GM06990 (cell line): ENCODE measurements around the gene FASN.

Source experiments
- DNase-seq: peaks from one replicate; pipeline ENCODE4 v3.0.0-alpha.2; 2011; ENCODE audit not compliant: insufficient read length; ENCODE audit errors: extremely low read depth
- H3K27me3 ChIP-seq: replicated peaks from 2 replicates; pipeline ENCODE4 v1.6.0; 2011; ENCODE audit warnings: low read length; ENCODE audit not compliant: control insufficient read depth, insufficient read depth
- H3K36me3 ChIP-seq: 2 replicates; pipeline ENCODE4 v1.5.1; 2011; ENCODE audit warnings: low read length; ENCODE audit not compliant: control insufficient read depth, insufficient read depth
- H3K4me3 ChIP-seq: replicated peaks from 2 replicates; pipeline ENCODE4 v1.5.1; 2011; ENCODE audit warnings: low read depth, mild to moderate bottlenecking, control low read depth, low read length
- TF ChIP-seq, protein P1 (sequence below): IDR thresholded peaks from 2 replicates; pipeline ENCODE4 v1.5.1; 2011; ENCODE audit warnings: low read length, control low read depth, mild to moderate bottlenecking, inconsistent platforms; ENCODE audit not compliant: insufficient read depth, poor library complexity, severe bottlenecking

Gene FASN

DNA sequence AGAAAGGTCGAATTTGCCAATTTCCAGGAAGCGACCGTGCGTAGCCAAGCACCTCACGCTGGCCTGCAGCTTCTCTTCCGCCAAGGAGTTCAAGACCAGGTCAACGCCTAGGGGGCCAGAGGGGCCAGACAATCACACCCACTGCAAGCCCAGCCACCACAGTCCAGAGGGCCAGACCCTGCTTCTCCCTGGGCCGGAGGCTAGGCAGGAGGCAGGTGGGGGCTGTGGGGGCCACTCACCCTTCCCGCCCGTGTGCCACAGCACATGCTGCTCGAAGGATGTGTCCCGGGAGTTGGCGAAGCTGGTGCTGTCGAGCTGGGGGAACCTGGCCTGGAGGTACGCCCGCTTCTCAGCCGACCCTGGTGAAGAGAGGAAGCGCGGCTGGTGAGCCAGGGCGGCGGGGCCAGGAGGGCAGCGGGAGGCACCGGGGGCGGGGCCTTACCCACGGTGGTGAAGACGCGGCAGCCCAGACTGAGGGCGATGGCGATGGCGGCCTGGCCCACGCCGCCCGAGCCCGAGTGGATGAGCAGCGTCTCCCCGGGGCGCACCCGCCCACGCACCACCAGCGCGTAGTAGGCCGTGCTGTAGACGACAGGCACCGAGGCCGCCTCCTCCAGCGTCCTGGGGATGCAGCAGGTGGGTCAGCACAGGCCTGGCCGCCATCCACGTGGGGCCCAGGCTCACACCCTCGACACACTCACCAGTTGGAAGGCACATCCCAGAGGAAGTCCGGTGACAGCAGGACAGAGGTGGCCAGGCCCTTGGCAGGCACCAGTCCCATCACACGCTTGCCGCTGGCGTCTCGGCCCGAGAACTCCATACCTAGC lies 14.3 kb downstream of the FASN start:
- H3K36me3 ChIP-seq: peaks cover 68% of the 10 kb centered on the region
- TF ChIP-seq, protein P1, sequence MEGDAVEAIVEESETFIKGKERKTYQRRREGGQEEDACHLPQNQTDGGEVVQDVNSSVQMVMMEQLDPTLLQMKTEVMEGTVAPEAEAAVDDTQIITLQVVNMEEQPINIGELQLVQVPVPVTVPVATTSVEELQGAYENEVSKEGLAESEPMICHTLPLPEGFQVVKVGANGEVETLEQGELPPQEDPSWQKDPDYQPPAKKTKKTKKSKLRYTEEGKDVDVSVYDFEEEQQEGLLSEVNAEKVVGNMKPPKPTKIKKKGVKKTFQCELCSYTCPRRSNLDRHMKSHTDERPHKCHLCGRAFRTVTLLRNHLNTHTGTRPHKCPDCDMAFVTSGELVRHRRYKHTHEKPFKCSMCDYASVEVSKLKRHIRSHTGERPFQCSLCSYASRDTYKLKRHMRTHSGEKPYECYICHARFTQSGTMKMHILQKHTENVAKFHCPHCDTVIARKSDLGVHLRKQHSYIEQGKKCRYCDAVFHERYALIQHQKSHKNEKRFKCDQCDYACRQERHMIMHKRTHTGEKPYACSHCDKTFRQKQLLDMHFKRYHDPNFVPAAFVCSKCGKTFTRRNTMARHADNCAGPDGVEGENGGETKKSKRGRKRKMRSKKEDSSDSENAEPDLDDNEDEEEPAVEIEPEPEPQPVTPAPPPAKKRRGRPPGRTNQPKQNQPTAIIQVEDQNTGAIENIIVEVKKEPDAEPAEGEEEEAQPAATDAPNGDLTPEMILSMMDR: no peak
- DNase-seq: no peak
- no peaks in the 10 kb centered on the region for H3K27me3 ChIP-seq
- no peak overlapping the region for H3K4me3 ChIP-seq

DNA sequence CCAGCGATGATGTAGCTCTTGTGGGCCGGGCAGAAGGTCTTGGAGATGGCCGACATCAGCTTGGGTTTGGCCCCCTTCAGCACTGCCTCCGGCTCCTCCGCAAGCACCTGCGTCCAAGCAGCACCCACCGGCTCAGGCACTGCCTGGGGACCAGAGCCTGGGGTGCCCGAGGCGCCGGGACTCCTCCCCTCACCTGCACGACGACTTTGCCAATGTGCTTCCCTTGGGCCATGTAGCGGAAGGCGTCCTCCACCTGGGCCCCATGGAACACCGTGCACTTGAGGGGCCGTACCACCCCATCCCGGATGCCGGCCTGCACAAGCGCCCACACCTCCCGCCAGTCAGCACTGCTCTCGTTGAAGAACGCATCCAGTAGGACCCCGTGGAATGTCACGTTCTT lies 15.0 kb downstream of the FASN start:
- H3K4me3 ChIP-seq: no peak overlapping the region
- H3K36me3 ChIP-seq: peaks cover 68% of the 10 kb centered on the region
- no peaks in the 10 kb centered on the region for H3K27me3 ChIP-seq
- TF ChIP-seq, protein P1: no peak
- no peak for DNase-seq

DNA sequence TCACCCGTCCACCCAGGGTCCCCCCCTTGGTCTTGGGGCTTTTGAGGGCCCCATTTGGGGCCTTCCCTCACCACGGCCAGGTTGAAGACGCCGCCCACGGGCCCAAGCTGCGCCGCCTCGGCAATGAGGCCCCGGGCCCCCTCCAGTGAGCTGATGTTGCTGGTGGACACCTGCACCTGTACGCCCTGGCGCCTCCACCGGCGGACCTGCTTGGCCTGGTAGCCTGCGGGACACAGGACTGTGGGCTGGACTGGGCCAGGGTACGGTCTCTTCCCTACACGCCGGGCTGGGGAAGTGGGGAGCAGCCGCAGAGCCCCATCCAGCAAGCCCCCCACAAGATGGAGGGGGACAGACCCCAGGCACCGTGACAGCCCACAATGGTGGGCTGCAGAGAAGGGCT lies 15.6 kb downstream of the FASN start:
- H3K4me3 ChIP-seq: no peak overlapping the region
- no peak for DNase-seq
- H3K27me3 ChIP-seq: no peaks in the 10 kb centered on the region
- TF ChIP-seq, protein P1: no peak
- peaks cover 64% of the 10 kb centered on the region for H3K36me3 ChIP-seq

DNA sequence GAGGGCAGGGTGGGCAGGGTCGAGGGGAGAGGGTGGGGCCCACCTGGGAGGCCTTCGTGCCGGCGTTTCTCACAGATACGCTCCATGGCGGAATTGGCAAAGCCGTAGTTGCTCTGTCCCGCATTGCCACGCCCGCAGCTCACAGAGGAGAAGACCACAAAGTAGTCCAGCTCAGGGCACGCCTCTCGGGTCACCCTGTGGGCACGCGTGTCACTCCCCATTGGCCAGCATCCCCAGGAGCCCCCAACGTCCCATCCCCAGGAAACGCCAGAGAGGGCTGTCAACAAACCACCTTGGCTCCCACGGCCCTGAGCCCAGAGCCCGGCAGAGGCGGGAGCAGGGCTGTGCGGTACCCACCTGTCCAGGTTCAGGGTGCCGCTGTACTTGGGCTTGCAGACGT lies 16.1 kb downstream of the FASN start:
- TF ChIP-seq, protein P1: no peak
- Histone ChIP-seq H3K36me3 (peaks cover 61% of the 10 kb centered on the region), H3K4me3 (no peak overlapping the region), H3K27me3 (no peaks in the 10 kb centered on the region)
- no peak for DNase-seq

DNA sequence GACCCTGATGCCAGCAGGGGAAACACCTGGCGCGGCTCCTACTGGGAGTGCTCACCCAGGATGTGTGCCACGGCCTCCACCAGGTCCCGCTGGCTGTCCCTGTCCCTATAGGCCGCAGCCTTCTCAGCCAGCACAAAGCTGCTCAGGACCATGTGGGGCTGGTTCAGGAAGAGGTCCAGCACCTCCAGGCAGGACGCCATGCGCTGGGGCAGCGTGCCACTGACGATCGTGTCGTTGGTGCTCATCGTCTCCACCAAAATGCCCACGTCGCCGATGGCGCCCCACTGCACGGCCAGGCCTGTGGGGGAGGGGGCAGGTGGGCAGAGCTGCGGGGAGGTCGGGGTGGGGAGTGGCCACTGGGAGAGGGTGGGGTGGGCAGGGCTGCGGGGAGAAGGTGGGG lies 16.5 kb downstream of the FASN start:
- H3K4me3 ChIP-seq: no peak overlapping the region
- TF ChIP-seq, protein P1: no peak
- no peaks in the 10 kb centered on the region for H3K27me3 ChIP-seq
- H3K36me3 ChIP-seq: peaks cover 61% of the 10 kb centered on the region
- DNase-seq: no peak
